BE2C (cell line): ENCODE measurements around the gene SKA3.
"Not testable (repeated sequence)": the region's sequence is repeated elsewhere in the genome, so short reads cannot be mapped to it uniquely, and the experiment has no call there.

Source experiments
- DNase-seq: peaks from one replicate; pipeline ENCODE4 v3.0.0-alpha.2; 2020
- H3K27me3 ChIP-seq: fragments of 250-450 bp; sonication (Bioruptor Pico); 2 replicates; pipeline ENCODE4 v1.5.1; 2020; ENCODE audit warnings: mild to moderate bottlenecking
- H3K36me3 ChIP-seq: fragments of 250-450 bp; sonication (Bioruptor Pico); 2 replicates; pipeline ENCODE4 v1.5.1; 2020; ENCODE audit warnings: mild to moderate bottlenecking
- H3K4me1 ChIP-seq: fragments of 250-450 bp; sonication (Bioruptor Pico); 2 replicates; pipeline ENCODE4 v1.5.1; 2020
- H3K4me3 ChIP-seq: 2 replicates; pipeline ENCODE4 v1.5.1; 2011; ENCODE audit warnings: low read depth, low read length
- H3K9me3 ChIP-seq: fragments of 250-450 bp; sonication (Bioruptor Pico); 2 replicates; pipeline ENCODE4 v1.5.1; 2020
- TF ChIP-seq, protein P1 (sequence below): IDR thresholded peaks from 2 replicates; pipeline ENCODE4 v1.5.1; 2012; ENCODE audit warnings: mild to moderate bottlenecking, low read depth, low read length

Gene SKA3

DNA sequence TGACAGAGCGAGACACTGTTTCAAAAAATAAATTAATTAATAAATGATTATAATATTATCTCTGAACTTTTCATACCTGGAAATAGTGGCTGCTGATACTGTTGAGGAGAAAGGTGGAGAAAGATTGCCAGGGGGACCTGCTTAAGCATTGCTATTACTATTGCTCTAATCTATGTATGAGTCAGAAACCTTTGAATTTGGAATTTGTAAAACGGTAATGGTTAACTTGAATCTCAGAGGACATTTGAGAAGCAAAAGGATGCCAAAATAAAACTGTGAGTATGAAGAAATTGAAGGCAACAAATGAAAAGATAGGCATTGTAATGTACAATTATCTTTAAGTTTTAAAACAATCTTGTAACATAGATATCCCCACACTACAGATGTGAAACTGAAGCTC lies 5.3 kb upstream of the SKA3 start:
- Histone ChIP-seq H3K9me3 (no peaks in the 10 kb centered on the region), H3K4me3 (no peak overlapping the region), H3K27me3 (no peaks in the 10 kb centered on the region), H3K36me3 (peaks cover 6% of the 10 kb centered on the region; the same call in 1 of the 2 replicates), H3K4me1 (no peaks in the 10 kb centered on the region)
- TF ChIP-seq, protein P1, sequence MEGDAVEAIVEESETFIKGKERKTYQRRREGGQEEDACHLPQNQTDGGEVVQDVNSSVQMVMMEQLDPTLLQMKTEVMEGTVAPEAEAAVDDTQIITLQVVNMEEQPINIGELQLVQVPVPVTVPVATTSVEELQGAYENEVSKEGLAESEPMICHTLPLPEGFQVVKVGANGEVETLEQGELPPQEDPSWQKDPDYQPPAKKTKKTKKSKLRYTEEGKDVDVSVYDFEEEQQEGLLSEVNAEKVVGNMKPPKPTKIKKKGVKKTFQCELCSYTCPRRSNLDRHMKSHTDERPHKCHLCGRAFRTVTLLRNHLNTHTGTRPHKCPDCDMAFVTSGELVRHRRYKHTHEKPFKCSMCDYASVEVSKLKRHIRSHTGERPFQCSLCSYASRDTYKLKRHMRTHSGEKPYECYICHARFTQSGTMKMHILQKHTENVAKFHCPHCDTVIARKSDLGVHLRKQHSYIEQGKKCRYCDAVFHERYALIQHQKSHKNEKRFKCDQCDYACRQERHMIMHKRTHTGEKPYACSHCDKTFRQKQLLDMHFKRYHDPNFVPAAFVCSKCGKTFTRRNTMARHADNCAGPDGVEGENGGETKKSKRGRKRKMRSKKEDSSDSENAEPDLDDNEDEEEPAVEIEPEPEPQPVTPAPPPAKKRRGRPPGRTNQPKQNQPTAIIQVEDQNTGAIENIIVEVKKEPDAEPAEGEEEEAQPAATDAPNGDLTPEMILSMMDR, result no peak
- DNase-seq, result no peak

DNA sequence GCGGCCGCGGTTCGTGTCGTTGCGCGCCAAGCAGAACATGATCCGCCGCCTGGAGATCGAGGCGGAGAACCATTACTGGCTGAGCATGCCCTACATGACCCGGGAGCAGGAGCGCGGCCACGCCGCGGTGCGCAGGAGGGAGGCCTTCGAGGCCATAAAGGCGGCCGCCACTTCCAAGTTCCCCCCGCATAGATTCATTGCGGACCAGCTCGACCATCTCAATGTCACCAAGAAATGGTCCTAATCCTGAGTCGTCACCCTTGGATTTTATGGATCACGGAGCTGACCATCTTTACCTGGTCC lies 581 bp upstream of the SKA3 start:
- no peak for DNase-seq
- Histone ChIP-seq H3K4me3 (peak overlapping the region; percentile 92), H3K4me1 (no peaks in the 10 kb centered on the region), H3K27me3 (no peaks in the 10 kb centered on the region), H3K9me3 (no peaks in the 10 kb centered on the region), H3K36me3 (peaks cover 6% of the 10 kb centered on the region; the same call in 1 of the 2 replicates)
- TF ChIP-seq, protein P1, result no peak

DNA sequence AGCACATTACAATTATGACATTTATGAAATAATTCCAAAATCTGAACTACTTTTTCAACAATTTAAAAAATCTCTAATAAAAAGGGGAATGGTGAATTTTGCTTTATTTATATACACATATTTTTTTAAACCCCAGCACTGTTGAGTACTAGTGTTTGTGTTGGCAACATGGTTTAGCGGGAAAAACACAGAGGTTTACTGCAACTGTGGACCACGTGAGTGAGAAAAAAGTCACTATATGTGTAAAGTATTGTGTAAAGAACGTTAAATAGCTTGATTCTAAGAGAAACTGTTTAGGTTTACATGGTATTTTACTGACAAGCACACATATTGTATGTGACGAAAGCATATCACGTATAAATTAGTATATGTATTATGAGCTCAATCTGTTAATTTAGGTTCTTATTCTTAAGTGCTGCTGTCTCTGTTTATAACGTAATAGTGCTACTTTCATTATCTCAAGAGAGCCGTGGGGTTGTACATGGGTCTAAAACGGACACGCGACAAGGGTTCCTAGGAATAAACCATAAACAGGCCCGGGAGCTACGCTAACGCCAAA lies 617 bp downstream of the SKA3 start:
- Histone ChIP-seq H3K36me3 (peaks cover 8% of the 10 kb centered on the region), H3K9me3 (no peaks in the 10 kb centered on the region), H3K4me1 (no peaks in the 10 kb centered on the region), H3K27me3 (no peaks in the 10 kb centered on the region), H3K4me3 (peak overlapping the region; percentile 92)
- no peak for DNase-seq
- TF ChIP-seq, protein P1, result no peak

DNA sequence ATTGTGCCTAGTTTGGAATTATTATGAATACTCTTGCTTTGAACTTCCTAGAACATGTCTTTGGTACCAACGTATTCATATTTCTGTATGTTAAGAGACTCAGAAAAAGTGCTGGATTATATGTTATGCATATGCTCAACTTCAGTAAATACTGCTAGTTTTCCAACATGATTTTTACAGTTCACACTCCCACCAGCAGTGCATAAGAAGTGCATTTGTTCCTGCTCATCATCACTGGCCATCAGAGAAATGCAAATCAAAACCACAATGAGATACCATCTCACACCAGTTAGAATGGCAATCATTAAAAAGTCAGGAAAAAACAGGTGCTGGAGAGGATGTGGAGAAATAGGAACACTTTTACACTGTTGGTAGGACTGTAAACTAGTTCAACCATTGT lies 2.6 kb downstream of the SKA3 start:
- not testable (repeated sequence) for DNase-seq, H3K9me3 ChIP-seq, H3K36me3 ChIP-seq, H3K4me1 ChIP-seq, H3K4me3 ChIP-seq, H3K27me3 ChIP-seq

DNA sequence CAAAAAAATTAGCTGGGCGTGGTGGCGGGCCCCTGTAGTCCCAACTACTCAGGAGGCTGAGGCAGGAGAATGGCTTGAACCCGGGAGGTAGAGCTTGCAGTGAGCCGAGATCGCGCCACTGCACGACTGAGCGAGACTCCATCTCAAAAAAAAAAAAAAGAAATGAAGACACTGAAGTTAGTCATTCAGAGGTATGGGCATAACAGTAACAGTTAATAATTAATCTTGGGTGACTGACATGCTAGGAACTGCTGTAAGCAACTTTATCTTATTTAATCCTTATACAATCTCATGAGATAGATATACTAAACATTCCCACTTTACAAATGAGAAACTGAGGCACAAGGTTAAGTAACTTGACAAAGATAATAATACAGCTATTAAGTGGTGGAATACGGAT lies 4.9 kb downstream of the SKA3 start:
- Histone ChIP-seq H3K4me3 (no peak overlapping the region), H3K27me3 (no peaks in the 10 kb centered on the region), H3K9me3 (no peaks in the 10 kb centered on the region), H3K4me1 (no peaks in the 10 kb centered on the region), H3K36me3 (peaks cover 13% of the 10 kb centered on the region)
- TF ChIP-seq, protein P1, result no peak
- no peak for DNase-seq

DNA sequence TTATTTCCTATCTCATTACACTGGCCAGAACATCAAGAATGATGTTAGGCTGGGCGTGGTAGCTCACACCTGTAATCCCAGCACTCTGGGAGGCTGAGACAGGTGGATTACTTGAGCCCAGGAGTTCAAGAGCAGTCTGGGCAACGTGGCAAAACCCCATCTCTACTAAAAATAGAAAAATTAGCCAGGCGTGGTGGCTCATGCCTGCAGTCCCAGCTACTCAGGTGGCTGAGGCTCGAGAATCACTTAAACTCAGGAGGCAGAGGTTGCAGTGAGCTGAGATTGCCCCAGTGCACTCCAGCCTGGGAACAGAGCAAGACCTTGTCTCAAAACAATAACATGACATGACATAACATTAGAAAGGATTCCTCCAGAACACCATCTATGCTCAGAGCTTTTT lies 10.7 kb downstream of the SKA3 start:
- not testable (repeated sequence) for H3K27me3 ChIP-seq, DNase-seq, H3K4me1 ChIP-seq, H3K4me3 ChIP-seq, H3K9me3 ChIP-seq
- H3K36me3 ChIP-seq, result peaks cover 22% of the 10 kb centered on the region

DNA sequence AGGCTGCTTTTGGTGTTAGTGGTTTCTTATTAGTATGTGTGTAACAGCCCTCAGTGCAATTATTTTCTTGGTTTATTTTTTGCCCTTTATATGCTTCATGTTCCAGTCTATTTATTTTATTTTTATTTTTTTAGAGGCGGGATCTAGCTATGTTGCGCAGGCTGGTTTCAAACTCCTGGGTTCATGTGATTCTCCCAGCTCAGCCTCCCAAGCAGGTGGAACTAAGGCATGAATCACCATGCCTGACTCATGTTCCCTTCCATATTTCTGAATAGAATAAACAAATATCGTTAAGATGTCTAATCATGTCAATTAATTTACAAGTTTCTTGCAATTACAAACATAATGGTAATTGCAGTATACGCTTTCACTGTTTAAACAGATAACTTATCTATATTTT lies 11.7 kb downstream of the SKA3 start:
- H3K9me3 ChIP-seq, result no peaks in the 10 kb centered on the region
- H3K27me3 ChIP-seq, result no peaks in the 10 kb centered on the region
- peaks cover 28% of the 10 kb centered on the region for H3K36me3 ChIP-seq
- TF ChIP-seq, protein P1, result no peak
- H3K4me1 ChIP-seq, result no peaks in the 10 kb centered on the region
- no peak for DNase-seq
- H3K4me3 ChIP-seq, result no peak overlapping the region
